NCI-H526 treated with DMSO at 0.1 percent for 48 hours (cell line): ENCODE data around the gene SMYD5.
"Not testable (repeated sequence)": the region's sequence is repeated elsewhere in the genome, so short reads cannot be mapped to it uniquely, and the experiment has no call there.

Experiments
- DNase-seq: peaks from one replicate; lab custom pipeline; 2025; lab: John Stamatoyannopoulos, UW

Gene SMYD5

DNA sequence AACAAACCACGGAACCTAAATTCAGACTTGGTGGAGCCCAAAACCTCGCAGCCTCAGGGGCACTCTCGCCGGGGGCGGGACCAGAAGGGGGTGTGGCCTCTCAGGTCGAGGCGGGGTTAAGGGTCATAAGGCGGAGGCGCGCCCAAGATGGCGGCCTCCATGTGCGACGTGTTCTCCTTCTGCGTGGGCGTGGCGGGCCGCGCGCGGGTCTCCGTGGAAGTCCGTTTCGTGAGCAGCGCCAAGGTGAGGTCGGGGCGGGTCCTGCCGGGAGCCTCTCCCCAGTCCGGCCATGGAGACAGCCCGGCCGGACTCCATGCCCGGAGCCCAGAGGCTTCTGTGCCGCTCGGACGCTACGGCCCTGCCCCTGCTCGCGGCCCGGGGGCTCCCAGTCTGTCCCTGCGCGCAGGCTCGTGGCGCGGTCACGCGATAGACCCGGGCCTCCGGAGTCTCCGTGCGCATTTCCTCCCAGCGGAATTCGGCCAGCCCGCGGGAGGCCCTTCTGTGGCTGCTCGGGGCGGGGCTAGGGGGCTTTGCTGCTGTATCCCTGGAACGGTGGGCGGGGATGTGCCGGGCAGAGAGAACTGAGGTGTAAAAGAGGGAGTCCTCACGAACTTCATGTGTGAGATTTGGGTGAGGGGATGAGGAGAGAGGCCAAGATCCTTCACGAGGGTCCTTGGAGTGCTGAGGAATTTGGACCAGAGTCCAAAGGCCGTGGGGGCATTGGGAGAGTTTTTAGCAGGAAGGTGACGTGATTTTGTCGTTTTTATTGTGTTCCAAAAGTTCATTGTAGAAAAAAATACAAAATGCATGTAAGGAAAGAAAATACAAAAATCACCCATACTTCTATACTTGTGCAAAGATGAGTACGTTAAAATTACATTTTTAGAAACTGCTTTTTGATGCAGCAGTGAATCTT is at the start of gene SMYD5:
Gene SMYD5 (plus strand): TSS at position 126 of the 916 bp plus-strand sequence. CDS start 22 bp downstream, at position 148.
- peak; percentile 32 for DNase-seq

DNA sequence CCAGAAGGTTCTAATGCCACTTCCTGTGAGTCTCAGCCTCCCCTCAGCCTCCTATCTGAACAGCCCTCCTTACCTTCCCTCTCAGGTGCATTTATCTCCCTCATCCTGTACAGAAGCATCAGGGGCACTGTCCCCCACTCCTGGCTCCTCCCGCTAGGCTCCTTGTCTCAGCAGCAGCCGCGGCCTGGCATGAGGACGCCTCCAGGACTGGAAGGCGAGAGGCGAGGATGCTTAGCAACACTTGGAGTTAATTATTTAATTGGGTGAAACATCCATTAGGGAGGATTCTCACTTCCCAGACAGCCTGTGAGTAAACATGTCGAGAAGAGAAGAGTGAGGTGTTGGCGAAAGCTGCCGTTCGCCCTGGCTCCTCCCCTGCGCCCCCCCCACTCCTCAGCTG is 48.1 kb upstream of the SMYD5 start:
- not testable (repeated sequence) for DNase-seq

DNA sequence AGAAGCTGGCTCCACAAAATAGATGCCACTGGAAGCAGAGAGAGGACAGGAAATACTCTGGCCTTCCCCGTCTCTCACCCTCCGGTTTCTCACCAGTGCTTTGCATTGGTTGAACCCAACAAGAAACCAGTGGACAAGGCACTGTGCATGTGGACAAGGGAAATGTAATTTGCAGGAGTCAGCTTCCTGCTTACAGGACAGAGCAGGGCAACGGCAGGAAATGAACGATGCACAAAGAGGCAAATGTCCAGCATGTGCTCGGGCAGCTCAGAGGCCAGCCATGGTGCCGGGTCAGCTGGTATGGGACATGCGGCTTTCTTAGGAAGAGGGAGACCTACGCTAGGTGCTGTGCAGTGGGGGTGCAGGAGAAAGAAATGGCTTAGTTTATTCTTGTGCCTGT is 47.2 kb upstream of the SMYD5 start:
- DNase-seq, result not testable (repeated sequence)

GRCh38 chr2:73168348-73168747 is 45.7 kb upstream of the SMYD5 start:
- DNase-seq, result not testable (repeated sequence)

DNA sequence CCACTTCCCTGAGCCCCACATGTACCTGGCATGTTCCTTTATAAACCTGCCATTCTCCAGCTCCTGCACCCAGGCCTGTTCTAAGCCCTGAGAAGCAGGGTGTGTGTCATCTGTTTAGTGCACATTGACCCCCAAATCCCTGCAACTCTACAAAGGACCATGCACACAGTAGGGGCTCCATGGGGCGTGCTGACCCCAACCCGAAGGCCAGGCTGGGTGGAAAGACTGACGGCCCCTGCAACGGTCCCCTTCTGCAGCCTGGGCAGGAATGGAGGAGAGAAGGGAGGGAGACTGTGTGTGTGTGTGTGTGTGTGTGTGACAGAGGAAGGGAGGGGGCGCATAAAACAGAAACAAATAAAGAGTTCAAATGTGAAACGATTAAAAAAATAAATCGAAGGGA is 43.7 kb upstream of the SMYD5 start:
- DNase-seq, result not testable (repeated sequence)

GRCh38 chr2:73172963-73173362 is 41.1 kb upstream of the SMYD5 start:
- DNase-seq, result no peak

DNA sequence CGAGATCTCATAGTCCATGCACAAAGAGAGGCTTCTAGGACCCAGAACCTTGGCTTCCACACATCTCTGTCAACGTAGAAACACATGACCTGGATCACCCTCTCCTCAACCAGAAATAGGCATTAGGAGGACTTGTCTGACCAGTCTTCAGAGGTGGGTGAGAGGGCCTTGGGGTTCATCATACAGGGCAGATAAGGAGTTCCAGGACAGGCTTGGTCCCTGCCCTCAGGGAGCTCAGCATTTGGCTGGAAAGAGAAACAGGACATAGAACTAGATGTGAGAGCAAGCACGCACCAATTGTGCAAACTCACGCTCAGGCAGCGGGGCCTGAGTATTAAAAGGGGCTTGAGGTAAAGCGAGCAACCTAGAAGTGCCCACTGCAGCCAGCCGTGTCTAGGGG is 40.3 kb upstream of the SMYD5 start:
- DNase-seq, result no peak

- DNase-seq, result no peak
Measured at GRCh38 chr2:73174244-73174643, 39.8 kb upstream of the SMYD5 start.

- DNase-seq, result no peak
Measured at GRCh38 chr2:73174941-73175662, 38.9 kb upstream of the SMYD5 start.

- no peak for DNase-seq
Measured at GRCh38 chr2:73175663-73176204, 38.3 kb upstream of the SMYD5 start.

DNA sequence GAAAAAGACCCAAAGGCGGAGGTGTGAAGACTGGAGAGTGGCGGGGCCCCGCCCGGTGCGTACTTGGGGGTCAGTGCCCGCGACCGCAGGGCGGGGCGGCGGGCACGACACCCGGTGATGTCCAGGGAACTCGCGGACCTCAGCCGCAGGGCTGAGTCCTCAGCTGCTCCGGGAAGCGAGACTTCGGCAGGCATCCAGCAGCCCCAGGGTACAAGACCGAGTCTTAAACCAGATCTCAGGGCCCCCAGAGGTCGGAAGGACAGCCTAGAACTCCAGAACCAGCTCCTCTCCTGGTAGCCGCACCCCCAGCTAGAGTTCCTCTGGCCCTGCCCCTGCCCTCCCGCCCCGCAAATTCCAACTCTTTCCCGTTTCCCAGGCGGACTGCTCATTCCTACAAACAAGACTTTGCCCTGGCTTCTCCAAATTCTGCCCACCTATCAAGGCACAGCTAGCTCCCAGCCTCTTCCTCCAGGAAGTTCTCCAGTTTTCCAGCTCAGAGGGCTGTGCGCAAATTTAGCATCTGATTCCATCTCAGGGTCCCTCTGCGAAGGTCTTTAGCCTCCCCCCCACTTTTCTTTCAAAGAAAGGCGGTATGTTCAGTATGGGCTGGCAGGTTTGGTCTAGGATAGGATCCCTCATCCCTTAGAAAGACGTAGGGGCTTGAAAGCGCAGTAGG is 37.7 kb upstream of the SMYD5 start:
- DNase-seq, result peak; percentile 1

- peak; percentile 62 for DNase-seq
Measured at GRCh38 chr2:73176881-73177644, 37.0 kb upstream of the SMYD5 start.

DNA sequence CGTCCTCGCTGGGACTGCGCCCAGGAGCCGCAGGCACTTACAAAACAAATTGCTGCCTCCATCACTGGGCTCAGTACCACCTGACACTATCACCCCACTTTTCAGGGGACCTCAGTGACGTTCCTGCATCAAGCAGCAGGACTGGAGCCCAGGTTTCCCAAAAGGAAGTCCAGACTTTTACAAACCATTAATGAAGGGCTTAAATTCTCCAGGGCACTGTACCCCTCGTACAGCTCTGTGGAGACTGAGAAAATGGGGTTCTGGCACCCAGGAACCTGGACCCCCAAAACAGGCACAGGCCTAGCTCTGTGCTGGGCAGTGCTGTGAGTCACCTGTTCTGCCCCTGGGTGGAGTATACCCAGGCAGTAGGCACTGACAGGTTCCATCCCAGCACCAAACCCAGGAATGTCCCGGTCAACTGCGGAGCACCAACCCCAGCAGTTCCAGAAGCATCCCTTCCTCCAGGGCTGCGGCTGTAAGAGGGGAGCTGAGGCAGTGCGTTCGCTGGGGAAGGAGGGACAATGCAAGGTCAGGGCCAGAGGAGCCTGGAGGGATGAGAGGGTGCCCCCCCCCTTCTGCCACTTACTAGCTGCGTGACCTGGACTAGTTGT is 36.3 kb upstream of the SMYD5 start:
- DNase-seq, result no peak

GRCh38 chr2:73185965-73186364 is 28.1 kb upstream of the SMYD5 start:
- DNase-seq, result no peak

- DNase-seq, result no peak
Measured at GRCh38 chr2:73187549-73187948, 26.5 kb upstream of the SMYD5 start.

- no peak for DNase-seq
Measured at GRCh38 chr2:73197579-73197978, 16.5 kb upstream of the SMYD5 start.

DNA sequence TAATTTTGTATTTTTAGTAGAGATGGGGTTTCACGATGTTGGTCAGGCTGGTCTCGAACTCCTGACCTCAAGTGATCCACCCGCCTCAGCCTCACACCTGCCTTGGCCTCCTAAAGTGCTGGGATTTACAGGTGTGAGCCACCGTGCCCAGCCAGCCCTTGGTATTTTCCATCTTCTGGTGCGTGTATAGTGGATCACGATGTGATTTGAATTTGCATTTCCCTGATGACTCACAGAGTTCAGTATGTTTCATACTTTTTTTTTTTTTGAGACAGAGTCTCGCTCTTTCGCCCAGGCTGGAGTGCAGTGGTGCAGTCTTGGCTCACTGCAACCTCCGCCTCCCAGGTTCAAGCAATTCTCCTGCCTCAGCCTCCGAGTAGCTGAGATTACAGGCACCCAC is 13.8 kb upstream of the SMYD5 start:
- not testable (repeated sequence) for DNase-seq

GRCh38 chr2:73202156-73203054 is 11.6 kb upstream of the SMYD5 start, which contains the start of gene NOTO:
Gene NOTO (plus strand): TSS chr2:73202574. CDS start chr2:73202667, 93 bp downstream.
- no peak for DNase-seq

DNA sequence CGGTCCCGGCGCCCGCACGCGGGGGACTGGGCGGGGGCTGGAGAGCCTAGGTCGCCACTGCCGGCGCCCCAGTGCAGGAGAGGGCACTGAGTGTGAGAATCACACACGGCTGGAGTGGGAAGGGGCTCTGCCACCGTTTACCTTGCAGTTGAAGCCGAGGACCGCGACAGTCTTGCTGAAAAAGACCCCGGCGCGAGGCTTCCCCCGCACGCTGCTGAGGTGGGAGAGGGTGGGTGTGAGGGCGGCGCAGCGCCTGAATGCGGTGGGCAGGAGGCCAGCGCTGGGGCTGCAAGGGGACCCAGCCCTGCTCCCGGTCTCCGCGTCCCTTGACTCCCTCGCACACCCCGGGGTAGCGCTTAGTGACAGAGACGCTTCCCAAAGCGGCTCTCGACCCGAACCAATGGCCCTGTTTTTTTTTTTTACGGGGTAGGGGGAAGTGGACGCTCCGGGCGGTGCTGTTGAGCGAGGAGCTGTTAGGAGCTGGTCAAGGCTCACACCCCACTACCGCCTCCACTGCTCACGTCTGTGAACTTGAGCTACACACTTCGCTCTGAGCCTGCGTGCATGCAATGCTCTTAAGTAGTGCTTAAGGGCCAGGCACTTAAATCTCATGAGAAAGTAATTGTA is 10.9 kb upstream of the SMYD5 start:
- DNase-seq, result no peak
